ENCODE data around the gene DPM2.

GRCh38 chr9:127923046-127923445 is 14.6 kb downstream of the DPM2 start:
- TF ChIP-seq CTCF (IDR thresholded peaks at IDR 0.05; ENCODE audit: low read depth, low read length, poor library complexity, severe bottlenecking) (no peak), EZH2phosphoT487 (IDR thresholded peaks at IDR 0.05; ENCODE audit: borderline replicate concordance, low read length) (no peak)

Measured in DOHH2 (cell line).